Panc1 (cell line): ENCODE results near the gene EIF4E.

Experiments
- CTCF ChIP-seq: fragments of 450-650 bp; IDR thresholded peaks from 2 replicates; pipeline ENCODE4 v1.5.1; 2017; ENCODE audit warnings: mild to moderate bottlenecking
- POLR2AphosphoS5 ChIP-seq: IDR thresholded peaks from 2 replicates; pipeline ENCODE4 v1.6.1; 2012; ENCODE audit warnings: mild to moderate bottlenecking, low read depth, low read length, moderate library complexity

- TF ChIP-seq POLR2AphosphoS5 (no peak), CTCF (no peak)
Measured at GRCh38 chr4:98921292-98921691, 7.6 kb downstream of the EIF4E start.
